ENCODE results near the gene CACNA1E. TPM values are rescaled to one million over a fixed set of nuclear protein-coding genes. Genes with fewer than 3 reads are reported as not detected.

CACNA1E gene
- total RNA-seq, 1 experiment from 2014 or later, result 0.45 TPM

GRCh38 chr1:181643631-181644030 lies 160.3 kb downstream of the CACNA1E start:
- Mint-ChIP-seq H3K27ac (ENCODE audit: unreplicated experiment) (no peak overlapping the region), H3K4me1 (ENCODE audit: low read depth, unreplicated experiment) (no peaks in the 10 kb centered on the region), H3K9me3 (ENCODE audit: unreplicated experiment) (no peaks in the 10 kb centered on the region), H3K36me3 (ENCODE audit: insufficient read depth, unreplicated experiment) (no peaks in the 10 kb centered on the region), H3K27me3 (ENCODE audit: insufficient read depth, unreplicated experiment) (peaks cover 11% of the 10 kb centered on the region), H3K4me3 (ENCODE audit: unreplicated experiment) (no peak overlapping the region)
- no TSS peak for BruUV-seq (replicated peaks)
- Histone ChIP-seq H3K9me3 (no peaks in the 10 kb centered on the region), H3K36me3 (ENCODE audit: control insufficient read depth, insufficient read depth, low read length) (no peaks in the 10 kb centered on the region), H3K4me1 (0 out of 2 replicates have a peak, but pooled peaks cover 4% of the 10 kb centered on the region), H3K4me3 (ENCODE audit: low read depth, low read length) (no peak overlapping the region), H3K27me3 (replicated peaks; ENCODE audit: control insufficient read depth, insufficient read depth, low read length) (peaks cover 1% of the 10 kb centered on the region; the same call in 1 of the 2 replicates)
- ChIA-PET CTCF (interaction anchor here (1.1 kb wide), 1 partner anchor 16 kb away, joined by 3 read pairs; no protein-coding TSS in a partner anchor), POLR2A (no interaction called here)
- TF ChIP-seq CTCF (IDR thresholded peaks at IDR 0.05; ENCODE audit: insufficient read depth in 1 of 2, low read depth in 1 of 2, low read length in 1 of 2, severe bottlenecking in 1 of 2, unreplicated experiment in 1 of 2), result no peak
- DNase-seq, result no peak
- intact Hi-C loops (cut with micrococcal nuclease; ENCODE audit: unreplicated experiment), result no loop called here

- no peak for DNase-seq
- Histone ChIP-seq H3K9me3 (no peaks in the 10 kb centered on the region), H3K4me1 (0 out of 2 replicates have a peak, but pooled peaks cover 4% of the 10 kb centered on the region), H3K27me3 (replicated peaks; ENCODE audit: control insufficient read depth, insufficient read depth, low read length) (no peaks in the 10 kb centered on the region; the same call in 1 of the 2 replicates), H3K4me3 (ENCODE audit: low read depth, low read length) (no peak overlapping the region), H3K36me3 (ENCODE audit: control insufficient read depth, insufficient read depth, low read length) (no peaks in the 10 kb centered on the region)
- Mint-ChIP-seq H3K4me1 (ENCODE audit: low read depth, unreplicated experiment) (no peaks in the 10 kb centered on the region), H3K36me3 (ENCODE audit: insufficient read depth, unreplicated experiment) (no peaks in the 10 kb centered on the region), H3K27ac (ENCODE audit: unreplicated experiment) (no peak overlapping the region), H3K4me3 (ENCODE audit: unreplicated experiment) (no peak overlapping the region), H3K9me3 (ENCODE audit: unreplicated experiment) (no peaks in the 10 kb centered on the region), H3K27me3 (ENCODE audit: insufficient read depth, unreplicated experiment) (peaks cover 3% of the 10 kb centered on the region)
- BruUV-seq (replicated peaks), result no TSS peak
- TF ChIP-seq CTCF (IDR thresholded peaks at IDR 0.05; ENCODE audit: insufficient read depth in 1 of 2, low read depth in 1 of 2, low read length in 1 of 2, severe bottlenecking in 1 of 2, unreplicated experiment in 1 of 2), result no peak
- intact Hi-C loops (cut with micrococcal nuclease; ENCODE audit: unreplicated experiment), result no loop called here
- ChIA-PET POLR2A (no interaction called here), CTCF (no interaction called here)
Measured at GRCh38 chr1:181645171-181645570, 161.9 kb downstream of the CACNA1E start.

- Histone ChIP-seq H3K36me3 (ENCODE audit: control insufficient read depth, insufficient read depth, low read length) (no peaks in the 10 kb centered on the region), H3K4me3 (ENCODE audit: low read depth, low read length) (no peak overlapping the region), H3K27me3 (replicated peaks; ENCODE audit: control insufficient read depth, insufficient read depth, low read length) (no peaks in the 10 kb centered on the region), H3K9me3 (no peaks in the 10 kb centered on the region), H3K4me1 (0 out of 2 replicates have a peak, but pooled peaks cover 4% of the 10 kb centered on the region)
- intact Hi-C loops (cut with micrococcal nuclease; ENCODE audit: unreplicated experiment), result no loop called here
- Mint-ChIP-seq H3K27me3 (ENCODE audit: insufficient read depth, unreplicated experiment) (no peaks in the 10 kb centered on the region), H3K36me3 (ENCODE audit: insufficient read depth, unreplicated experiment) (no peaks in the 10 kb centered on the region), H3K27ac (ENCODE audit: unreplicated experiment) (no peak overlapping the region), H3K9me3 (ENCODE audit: unreplicated experiment) (no peaks in the 10 kb centered on the region), H3K4me1 (ENCODE audit: low read depth, unreplicated experiment) (no peaks in the 10 kb centered on the region), H3K4me3 (ENCODE audit: unreplicated experiment) (no peak overlapping the region)
- DNase-seq, result no peak
- TF ChIP-seq CTCF (IDR thresholded peaks at IDR 0.05; ENCODE audit: insufficient read depth in 1 of 2, low read depth in 1 of 2, low read length in 1 of 2, severe bottlenecking in 1 of 2, unreplicated experiment in 1 of 2), result no peak
- ChIA-PET POLR2A (no interaction called here), CTCF (no interaction called here)
- no TSS peak for BruUV-seq (replicated peaks)
Measured at GRCh38 chr1:181646710-181647109, 163.4 kb downstream of the CACNA1E start.
